ENCODE measurements around the gene ZDHHC18.
A peak's percentile ranks its signal among the peaks of the same experiment; 100 is the strongest.

GRCh38 chr1:26788836-26789611 is 37.5 kb upstream of the ZDHHC18 start:
- TF ChIP-seq POLR2A (IDR thresholded peaks at IDR 0.05) (peak in 1 of 4 donors; percentile 16), POLR2AphosphoS5 (IDR thresholded peaks at IDR 0.05) (peak; percentile 58 to 62), EP300 (IDR thresholded peaks at IDR 0.05) (no peak)
- TF ChIP-seq, protein P1, sequence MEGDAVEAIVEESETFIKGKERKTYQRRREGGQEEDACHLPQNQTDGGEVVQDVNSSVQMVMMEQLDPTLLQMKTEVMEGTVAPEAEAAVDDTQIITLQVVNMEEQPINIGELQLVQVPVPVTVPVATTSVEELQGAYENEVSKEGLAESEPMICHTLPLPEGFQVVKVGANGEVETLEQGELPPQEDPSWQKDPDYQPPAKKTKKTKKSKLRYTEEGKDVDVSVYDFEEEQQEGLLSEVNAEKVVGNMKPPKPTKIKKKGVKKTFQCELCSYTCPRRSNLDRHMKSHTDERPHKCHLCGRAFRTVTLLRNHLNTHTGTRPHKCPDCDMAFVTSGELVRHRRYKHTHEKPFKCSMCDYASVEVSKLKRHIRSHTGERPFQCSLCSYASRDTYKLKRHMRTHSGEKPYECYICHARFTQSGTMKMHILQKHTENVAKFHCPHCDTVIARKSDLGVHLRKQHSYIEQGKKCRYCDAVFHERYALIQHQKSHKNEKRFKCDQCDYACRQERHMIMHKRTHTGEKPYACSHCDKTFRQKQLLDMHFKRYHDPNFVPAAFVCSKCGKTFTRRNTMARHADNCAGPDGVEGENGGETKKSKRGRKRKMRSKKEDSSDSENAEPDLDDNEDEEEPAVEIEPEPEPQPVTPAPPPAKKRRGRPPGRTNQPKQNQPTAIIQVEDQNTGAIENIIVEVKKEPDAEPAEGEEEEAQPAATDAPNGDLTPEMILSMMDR (IDR thresholded peaks at IDR 0.05), result peak; percentile 89 to 98 (median 94)
